ENCODE measurements around the gene PPP6R2.

- no peak for TF ChIP-seq CTCF (IDR thresholded peaks at IDR 0.05; ENCODE audit: low read length)
- no peak for TF ChIP-seq EZH2 (IDR thresholded peaks at IDR 0.05; ENCODE audit: borderline replicate concordance, low read length)
Measured at GRCh38 chr22:50422046-50422445, 78.9 kb downstream of the PPP6R2 start.

Data from OCI-LY1 (cell line).